CD14-positive monocyte (primary cell): ENCODE results near the gene HAO2. TPM values are rescaled to one million over a fixed set of nuclear protein-coding genes. Genes with fewer than 3 reads are reported as not detected.

ENCODE experiments used
- DNase-seq, 3 donors: peaks; one replicate each; pipeline ENCODE4 v3.0.0-alpha.2; 2011 to 2022
- H2AFZ ChIP-seq: 2 replicates; pipeline ENCODE4 v1.6.0; 2012; ENCODE audit warnings: mild to moderate bottlenecking, low read depth, low read length, inconsistent platforms; ENCODE audit not compliant: insufficient read depth, poor library complexity, severe bottlenecking
- H3K27ac ChIP-seq, 2 donors: 1 replicate in 1 of 2; 2 replicates in 1 of 2; pipeline ENCODE4 v1.5.1; 2012 to 2013; ENCODE audit warnings: low read length in 2 of 2, control low read depth in 1 of 2, inconsistent platforms in 1 of 2, low read depth in 1 of 2, mild to moderate bottlenecking in 1 of 2
- H3K27me3 ChIP-seq, 2 donors: one replicate each; pipeline versions ENCODE4 v1.6.0 to v1.6.1; 2011 to 2013; ENCODE audit warnings: low read length in 2 of 2; ENCODE audit not compliant: control insufficient read depth in 2 of 2, insufficient read depth in 2 of 2
- H3K36me3 ChIP-seq, 2 donors: replicated peaks in 1 of 2; 1 replicate in 1 of 2; 2 replicates in 1 of 2; pipeline versions ENCODE4 v1.5.1 to v1.6.1; 2012 to 2013; ENCODE audit warnings: low read length in 2 of 2, control low read depth in 1 of 2, inconsistent platforms in 1 of 2, mild to moderate bottlenecking in 1 of 2; ENCODE audit not compliant: insufficient read depth in 2 of 2, control insufficient read depth in 1 of 2
- H3K4me1 ChIP-seq, 2 donors: 1 replicate in 1 of 2; 2 replicates in 1 of 2; pipeline versions ENCODE4 v1.5.1 to v1.6.1; 2012 to 2013; ENCODE audit warnings: low read length in 2 of 2, control low read depth in 1 of 2, inconsistent platforms in 1 of 2, mild to moderate bottlenecking in 1 of 2, moderate library complexity in 1 of 2; ENCODE audit not compliant: insufficient read depth in 2 of 2, control insufficient read depth in 1 of 2
- H3K4me2 ChIP-seq: replicated peaks from 2 replicates; pipeline ENCODE3; 2012; ENCODE audit warnings: low read length, moderate library complexity, mild to moderate bottlenecking; ENCODE audit not compliant: poor library complexity, severe bottlenecking; ENCODE audit errors: extremely low read depth
- H3K4me3 ChIP-seq, 3 experiments: fragments of 200-600 bp in 1 of 3; sonication (generic) in 1 of 3; replicated peaks in 1 of 3; 1 replicate in 2 of 3; 2 replicates in 1 of 3; pipeline ENCODE4 v1.5.1; 2011 to 2013; ENCODE audit warnings: low read length in 3 of 3, mild to moderate bottlenecking in 3 of 3, control low read depth in 2 of 3, low read depth in 2 of 3, inconsistent platforms in 1 of 3, moderate library complexity in 1 of 3
- H3K79me2 ChIP-seq: 2 replicates; pipeline ENCODE4 v1.6.0; 2012; ENCODE audit warnings: mild to moderate bottlenecking, control low read depth, inconsistent platforms, low read length, moderate library complexity; ENCODE audit not compliant: insufficient read depth
- H3K9ac ChIP-seq: 2 replicates; pipeline ENCODE4 v1.6.0; 2017; ENCODE audit warnings: low read length, mild to moderate bottlenecking; ENCODE audit not compliant: insufficient read depth, poor library complexity, severe bottlenecking
- H3K9me3 ChIP-seq, 2 donors: replicated peaks in 1 of 2; 1 replicate in 1 of 2; 2 replicates in 1 of 2; pipeline versions ENCODE4 v1.5.1 to v1.6.1; 2012 to 2013; ENCODE audit warnings: low read length in 2 of 2, control low read depth in 1 of 2; ENCODE audit not compliant: control insufficient read depth in 1 of 2, insufficient read depth in 1 of 2
- H4K20me1 ChIP-seq: 2 replicates; pipeline ENCODE4 v1.6.0; 2012; ENCODE audit warnings: mild to moderate bottlenecking, low read length, control low read depth, moderate library complexity; ENCODE audit not compliant: insufficient read depth
- H3K27ac Mint-ChIP-seq, 7 donors: one replicate each; pipeline ENCODE4 v1.8.0; 2020; ENCODE audit warnings: mild to moderate bottlenecking in 7 of 7, mixed read lengths in 7 of 7, moderate library complexity in 6 of 7, inconsistent platforms in 2 of 7
- H3K27me3 Mint-ChIP-seq, 3 donors: one replicate each; pipeline ENCODE4 v1.8.0; 2021 to 2022; ENCODE audit warnings: low read depth in 3 of 3, mild to moderate bottlenecking in 3 of 3, mixed read lengths in 3 of 3, moderate library complexity in 3 of 3, inconsistent platforms in 1 of 3
- H3K36me3 Mint-ChIP-seq, 2 donors: one replicate each; pipeline ENCODE4 v1.8.0; 2020; ENCODE audit warnings: mixed read lengths in 2 of 2, inconsistent platforms in 1 of 2, mild to moderate bottlenecking in 1 of 2
- H3K4me1 Mint-ChIP-seq: one replicate; pipeline ENCODE4 v1.8.0; 2020; ENCODE audit warnings: mild to moderate bottlenecking, mixed read lengths
- H3K4me3 Mint-ChIP-seq, 2 donors: one replicate each; pipeline ENCODE4 v1.8.0; 2020; ENCODE audit warnings: mild to moderate bottlenecking in 2 of 2, mixed read lengths in 2 of 2, moderate library complexity in 1 of 2
- H3K9me3 Mint-ChIP-seq, 7 donors: one replicate each; pipeline ENCODE4 v1.8.0; 2020 to 2022; ENCODE audit warnings: mixed read lengths in 7 of 7, mild to moderate bottlenecking in 6 of 7, moderate library complexity in 6 of 7, inconsistent platforms in 2 of 7
- WGBS: methylation state at CpG from one replicate; pipeline ENCODE4 v1.1.5; 2013; ENCODE audit warnings: missing lambda C conversion rate; ENCODE audit not compliant: insufficient coverage; 5-methylcytosine and 5-hydroxymethylcytosine counted together
- intact Hi-C, 2 donors: fragments of 100-400 bp; cut with micrococcal nuclease; formaldehyde crosslinking; loops; one replicate each; pipeline versions ENCODE4 v1.15.0 to v1.15.1; 2023
- polyA plus RNA-seq, 3 donors: library from polyadenylated mRNA; depleted of rRNA in 1 of 3; unstranded in 2 of 3; stranded (reverse) in 1 of 3; fragments of 300-500 nt in 2 of 3; fragments of >200 nt in 1 of 3; fragmentation: Illumina TruSeq in 2 of 3; gene quantifications; 1 replicate in 2 of 3; 2 replicates in 1 of 3; pipeline ENCODE4 v1.2.3, GENCODE V29; 2012 to 2021
- TF ChIP-seq, protein P1 (sequence below): fragments of 200-600 bp; IDR thresholded peaks from one replicate; pipeline ENCODE4 v1.8.0; 2022; ENCODE audit warnings: antibody characterized with exemption, mild to moderate bottlenecking

Gene HAO2
- polyA plus RNA-seq, 3 donors = not detected

GRCh38 chr1:119410961-119411360 lies 42.4 kb downstream of the HAO2 start:
- Histone ChIP-seq H3K36me3 (no peaks in the 10 kb centered on the region), H2AFZ (no peak overlapping the region), H3K27ac (no peak overlapping the region), H3K4me3 (no peak overlapping the region), H3K4me2 (no peak overlapping the region), H3K27me3 (no peaks in the 10 kb centered on the region), H3K9ac (no peak overlapping the region), H3K9me3 (no peaks in the 10 kb centered on the region), H3K4me1 (no peaks in the 10 kb centered on the region), H3K79me2 (no peaks in the 10 kb centered on the region), H4K20me1 (no peaks in the 10 kb centered on the region)
- Mint-ChIP-seq H3K9me3 (peaks cover 0 to 6% (median 5%) of the 10 kb centered on the region in 7 donors), H3K27me3 (peaks cover 1 to 2% (median 2%) of the 10 kb centered on the region in 3 donors), H3K36me3 (no peaks in the 10 kb centered on the region), H3K27ac (no peak overlapping the region), H3K4me1 (no peaks in the 10 kb centered on the region), H3K4me3 (no peak overlapping the region)
- TF ChIP-seq, protein P1, sequence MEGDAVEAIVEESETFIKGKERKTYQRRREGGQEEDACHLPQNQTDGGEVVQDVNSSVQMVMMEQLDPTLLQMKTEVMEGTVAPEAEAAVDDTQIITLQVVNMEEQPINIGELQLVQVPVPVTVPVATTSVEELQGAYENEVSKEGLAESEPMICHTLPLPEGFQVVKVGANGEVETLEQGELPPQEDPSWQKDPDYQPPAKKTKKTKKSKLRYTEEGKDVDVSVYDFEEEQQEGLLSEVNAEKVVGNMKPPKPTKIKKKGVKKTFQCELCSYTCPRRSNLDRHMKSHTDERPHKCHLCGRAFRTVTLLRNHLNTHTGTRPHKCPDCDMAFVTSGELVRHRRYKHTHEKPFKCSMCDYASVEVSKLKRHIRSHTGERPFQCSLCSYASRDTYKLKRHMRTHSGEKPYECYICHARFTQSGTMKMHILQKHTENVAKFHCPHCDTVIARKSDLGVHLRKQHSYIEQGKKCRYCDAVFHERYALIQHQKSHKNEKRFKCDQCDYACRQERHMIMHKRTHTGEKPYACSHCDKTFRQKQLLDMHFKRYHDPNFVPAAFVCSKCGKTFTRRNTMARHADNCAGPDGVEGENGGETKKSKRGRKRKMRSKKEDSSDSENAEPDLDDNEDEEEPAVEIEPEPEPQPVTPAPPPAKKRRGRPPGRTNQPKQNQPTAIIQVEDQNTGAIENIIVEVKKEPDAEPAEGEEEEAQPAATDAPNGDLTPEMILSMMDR = no peak
- no peak for DNase-seq
- WGBS = 100% methylated on average over 1 of the region's 3 CpGs
- intact Hi-C loops = no loop called here

- Histone ChIP-seq H3K27me3 (no peaks in the 10 kb centered on the region), H3K36me3 (no peaks in the 10 kb centered on the region), H3K4me1 (no peaks in the 10 kb centered on the region), H3K4me3 (no peak within 1 kb of the TSS), H3K9ac (no peak within 1 kb of the TSS), H3K27ac (no peak within 1 kb of the TSS), H4K20me1 (no peaks in the 10 kb centered on the region), H3K4me2 (no peak within 1 kb of the TSS), H3K79me2 (no peaks in the 10 kb centered on the region), H3K9me3 (no peaks in the 10 kb centered on the region), H2AFZ (no peak within 1 kb of the TSS)
- H3K4me1 Mint-ChIP-seq = no peaks in the 10 kb centered on the region
- no peak for DNase-seq
- TF ChIP-seq, protein P1 = no peak
- peaks cover 2 to 5% (median 2%) of the 10 kb centered on the region in 3 donors for H3K27me3 Mint-ChIP-seq
- no peak within 1 kb of the TSS for H3K4me3 Mint-ChIP-seq
- H3K9me3 Mint-ChIP-seq = peaks cover 0 to 1% (median 0%) of the 10 kb centered on the region in 7 donors
- intact Hi-C loops = no loop called here
- H3K27ac Mint-ChIP-seq = no peak within 1 kb of the TSS
- no peaks in the 10 kb centered on the region for H3K36me3 Mint-ChIP-seq
- 100% methylated on average over 1 of the region's 2 CpGs for WGBS
Observed at GRCh38 chr1:119414950-119415349, 46.4 kb downstream of the HAO2 start, which contains the start of gene HSD3B2. Gene HSD3B2 (plus strand): TSS chr1:119415150. CDS start chr1:119415420, 270 bp downstream.
